ENCODE measurements around the gene RCC2. TPM values are rescaled to one million over a fixed set of nuclear protein-coding genes. Genes with fewer than 3 reads are reported as not detected.

Gene RCC2
- total RNA-seq, 3 donors from 2014 or later = 47.1 to 73.3 (median 55.1) TPM

DNA sequence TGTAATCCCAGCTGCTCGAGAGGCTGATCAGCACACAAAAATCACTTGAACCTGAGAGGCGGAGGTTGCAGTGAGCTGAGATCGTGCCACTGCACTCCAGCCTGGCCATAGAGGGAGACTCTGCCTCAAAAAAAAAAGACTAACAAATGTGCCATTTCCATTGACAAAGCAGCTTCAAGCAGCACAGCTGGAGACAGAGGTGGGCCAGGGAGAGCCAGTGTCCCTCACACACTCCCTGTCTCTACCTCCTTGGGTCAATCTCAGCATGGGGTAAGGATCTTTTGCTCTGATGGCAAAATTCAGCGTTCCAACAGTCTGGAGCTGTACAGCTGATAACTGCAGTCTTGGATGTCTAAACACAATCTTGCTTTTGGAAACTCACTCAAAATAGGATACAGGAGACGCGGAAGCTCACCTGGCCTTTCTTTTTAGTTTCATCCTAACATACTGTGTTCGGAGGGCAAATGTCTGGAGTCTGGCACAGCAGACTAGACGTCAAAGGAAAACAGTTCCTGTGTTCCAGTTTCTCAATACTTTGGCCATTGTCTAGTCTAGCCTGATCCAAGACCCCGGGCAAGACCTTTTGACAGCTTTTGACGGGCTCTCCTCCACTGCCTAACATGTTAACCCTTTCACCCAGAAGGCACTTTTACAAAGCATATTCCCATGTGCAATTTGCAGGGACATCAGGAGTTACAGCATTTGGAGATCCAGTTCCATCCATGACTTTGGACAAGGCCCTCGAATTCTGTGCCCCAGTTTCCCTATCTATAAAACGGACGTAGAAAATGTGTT, 2.9 kb downstream of the RCC2 start:
- no peak for TF ChIP-seq CTCF (IDR thresholded peaks at IDR 0.05)
- ATAC-seq (no peak), DNase-seq (no peak)
- no peaks in the 10 kb centered on the region for H3K36me3 ChIP-seq (ENCODE audit: low read depth)
- H3K9me3 ChIP-seq = no peaks in the 10 kb centered on the region
- H3K4me1 ChIP-seq (ENCODE audit: low read depth) = peaks cover 19% of the 10 kb centered on the region
- H3K4me3 ChIP-seq = no peak overlapping the region
- intact Hi-C loops (cut with DNase I, micrococcal nuclease) = no loop called here

DNA sequence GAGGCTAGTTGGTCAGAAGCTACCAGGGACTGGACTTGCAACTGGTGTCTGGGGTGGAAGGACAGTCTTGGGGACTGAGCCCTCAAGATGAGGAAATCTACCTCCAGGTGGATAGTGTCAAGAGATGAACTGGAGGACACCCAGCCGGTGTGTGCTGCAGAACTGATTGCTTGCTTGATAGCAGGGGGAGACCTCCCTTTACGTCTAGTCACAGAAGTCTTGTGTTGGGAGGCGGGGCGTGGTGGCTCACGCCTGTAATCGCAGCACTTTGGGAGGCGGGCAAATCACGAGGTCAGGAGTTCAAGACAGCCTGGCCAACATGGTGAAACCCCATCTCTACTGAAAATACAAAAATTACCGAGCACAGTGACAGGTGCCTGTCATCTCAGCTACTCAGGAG, 4.9 kb downstream of the RCC2 start:
- peaks cover 25% of the 10 kb centered on the region for H3K4me1 ChIP-seq (ENCODE audit: low read depth)
- ATAC-seq (no peak), DNase-seq (no peak)
- H3K9me3 ChIP-seq = no peaks in the 10 kb centered on the region
- H3K4me3 ChIP-seq = no peak overlapping the region
- TF ChIP-seq CTCF (IDR thresholded peaks at IDR 0.05) = no peak
- H3K36me3 ChIP-seq (ENCODE audit: low read depth) = no peaks in the 10 kb centered on the region
- intact Hi-C loops (cut with DNase I, micrococcal nuclease) = no loop called here

DNA sequence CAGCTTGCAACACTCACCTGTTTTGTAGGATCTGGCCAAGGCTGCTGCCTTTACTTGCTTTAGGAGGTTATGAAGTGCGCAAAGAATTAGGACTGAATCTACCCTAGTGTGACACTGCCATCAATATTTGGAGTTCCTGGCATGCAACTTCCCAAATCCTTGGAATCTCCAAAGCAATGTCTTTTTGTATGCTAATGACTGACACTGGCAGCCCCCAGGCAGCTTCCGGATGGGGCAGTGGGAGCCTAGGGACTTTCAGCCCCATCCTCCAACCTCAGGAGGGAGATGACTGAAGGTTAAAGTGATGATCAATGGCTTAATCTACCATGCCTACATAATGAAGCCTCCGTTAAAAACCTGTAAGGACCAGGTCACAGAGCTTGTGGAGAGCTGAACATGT, 5.5 kb downstream of the RCC2 start:
- ATAC-seq (no peak), DNase-seq (no peak)
- Histone ChIP-seq H3K36me3 (ENCODE audit: low read depth) (no peaks in the 10 kb centered on the region), H3K4me1 (ENCODE audit: low read depth) (peaks cover 28% of the 10 kb centered on the region), H3K4me3 (no peak overlapping the region), H3K9me3 (no peaks in the 10 kb centered on the region)
- intact Hi-C loops (cut with DNase I, micrococcal nuclease) = no loop called here
- TF ChIP-seq CTCF (IDR thresholded peaks at IDR 0.05) = no peak

DNA sequence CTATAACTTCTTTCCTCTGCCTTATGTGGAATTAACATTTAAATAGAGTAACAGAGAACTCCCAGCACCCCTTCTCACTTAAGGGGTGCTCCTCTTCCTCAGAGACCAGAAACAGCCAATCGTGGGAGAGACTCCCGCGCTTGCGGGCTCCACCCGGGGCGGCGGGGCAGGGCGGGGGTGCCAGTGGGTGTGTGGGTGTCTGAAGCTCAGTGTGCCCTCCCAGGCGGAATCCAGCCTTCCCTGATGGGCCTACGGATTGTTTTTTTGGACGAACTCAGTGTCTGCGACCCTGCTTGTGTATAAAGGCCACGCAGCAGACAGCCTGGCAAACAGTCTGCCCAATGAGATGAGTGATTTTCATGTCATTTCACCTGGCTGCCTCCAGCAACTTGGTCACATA, 6.2 kb downstream of the RCC2 start:
- Histone ChIP-seq H3K9me3 (no peaks in the 10 kb centered on the region), H3K4me3 (no peak overlapping the region), H3K36me3 (ENCODE audit: low read depth) (no peaks in the 10 kb centered on the region), H3K4me1 (ENCODE audit: low read depth) (peaks cover 35% of the 10 kb centered on the region)
- ATAC-seq (no peak), DNase-seq (no peak)
- TF ChIP-seq CTCF (IDR thresholded peaks at IDR 0.05) = no peak
- intact Hi-C loops (cut with DNase I, micrococcal nuclease) = no loop called here

DNA sequence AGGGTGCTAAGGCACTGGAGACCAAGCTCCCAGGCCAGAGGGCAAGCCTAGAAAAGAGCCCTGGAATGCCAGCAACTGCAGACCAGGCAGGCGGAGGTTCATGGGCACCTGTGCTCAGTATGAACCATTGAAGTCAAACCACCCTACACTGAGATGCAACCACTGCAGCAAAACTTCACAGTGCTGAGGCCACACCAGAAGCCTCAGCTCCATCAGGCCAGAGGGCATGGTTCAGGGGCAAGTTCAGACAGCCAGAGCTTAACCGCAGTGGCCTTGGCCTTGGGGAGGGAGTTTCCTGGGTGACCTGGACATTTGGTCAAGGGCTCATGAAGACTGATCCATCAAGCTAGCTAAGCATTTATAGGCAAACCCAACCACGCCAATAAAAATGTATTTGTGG, 7.1 kb downstream of the RCC2 start:
- Histone ChIP-seq H3K36me3 (ENCODE audit: low read depth) (no peaks in the 10 kb centered on the region), H3K4me3 (no peak overlapping the region), H3K9me3 (no peaks in the 10 kb centered on the region), H3K4me1 (ENCODE audit: low read depth) (peaks cover 43% of the 10 kb centered on the region)
- no peak for TF ChIP-seq CTCF (IDR thresholded peaks at IDR 0.05)
- intact Hi-C loops (cut with DNase I, micrococcal nuclease) = no loop called here
- no peak for ATAC-seq
- DNase-seq = no peak

All from mucosa of descending colon (tissue), 3 donors.